KMS-11 (cell line): ENCODE results near the gene RPH3AL.

ENCODE experiments used
- H2AFZ ChIP-seq: fragments of 200-600 bp; sonication (generic); 2 replicates; pipeline ENCODE4 v1.6.1; 2016; ENCODE audit warnings: antibody characterized with exemption, mixed run types, low read depth
- H3K27ac ChIP-seq: fragments of 200-600 bp; sonication (generic); 2 replicates; pipeline ENCODE4 v1.6.1; 2016; ENCODE audit warnings: mild to moderate bottlenecking, mixed run types
- H3K27me3 ChIP-seq: fragments of 200-600 bp; sonication (generic); 2 replicates; pipeline ENCODE4 v1.6.1; 2017; ENCODE audit warnings: mild to moderate bottlenecking, low read depth, mixed run types, moderate library complexity; ENCODE audit not compliant: insufficient read depth
- H3K36me3 ChIP-seq: fragments of 200-600 bp; sonication (generic); 2 replicates; pipeline ENCODE4 v1.6.1; 2017; ENCODE audit warnings: mild to moderate bottlenecking, mixed run types; ENCODE audit not compliant: insufficient read depth
- H3K4me1 ChIP-seq: fragments of 200-600 bp; sonication (generic); 2 replicates; pipeline ENCODE4 v1.6.1; 2016; ENCODE audit warnings: mild to moderate bottlenecking, low read depth, mixed run types; ENCODE audit not compliant: poor library complexity, severe bottlenecking
- H3K4me2 ChIP-seq: fragments of 200-600 bp; sonication (generic); 2 replicates; pipeline ENCODE4 v1.7.0; 2016; ENCODE audit warnings: mild to moderate bottlenecking, mixed run types
- H3K4me3 ChIP-seq: fragments of 200-600 bp; sonication (generic); IDR thresholded peaks from 2 replicates; pipeline ENCODE4 v1.6.1; 2017; ENCODE audit warnings: low read depth, low read length, mixed read lengths; ENCODE audit not compliant: insufficient read depth
- H3K79me2 ChIP-seq: fragments of 200-600 bp; sonication (generic); 2 replicates; pipeline ENCODE4 v1.6.1; 2016; ENCODE audit warnings: low read depth, mixed run types; ENCODE audit not compliant: insufficient read depth
- H3K9ac ChIP-seq: fragments of 200-600 bp; sonication (generic); 2 replicates; pipeline ENCODE4 v1.6.1; 2016; ENCODE audit warnings: mild to moderate bottlenecking, mixed run types
- H4K20me1 ChIP-seq: fragments of 200-600 bp; sonication (generic); 2 replicates; pipeline ENCODE4 v1.6.1; 2016; ENCODE audit warnings: mild to moderate bottlenecking, mixed run types; ENCODE audit not compliant: insufficient read depth
- TF ChIP-seq, protein P1 (sequence below): fragments of 200-600 bp; sonication (generic); conservative IDR thresholded peaks from 2 replicates; pipeline ENCODE4 v1.6.1; 2017; ENCODE audit warnings: low read depth, mild to moderate bottlenecking, antibody characterized with exemption, low read length, moderate library complexity, mixed read lengths

The RPH3AL gene

DNA sequence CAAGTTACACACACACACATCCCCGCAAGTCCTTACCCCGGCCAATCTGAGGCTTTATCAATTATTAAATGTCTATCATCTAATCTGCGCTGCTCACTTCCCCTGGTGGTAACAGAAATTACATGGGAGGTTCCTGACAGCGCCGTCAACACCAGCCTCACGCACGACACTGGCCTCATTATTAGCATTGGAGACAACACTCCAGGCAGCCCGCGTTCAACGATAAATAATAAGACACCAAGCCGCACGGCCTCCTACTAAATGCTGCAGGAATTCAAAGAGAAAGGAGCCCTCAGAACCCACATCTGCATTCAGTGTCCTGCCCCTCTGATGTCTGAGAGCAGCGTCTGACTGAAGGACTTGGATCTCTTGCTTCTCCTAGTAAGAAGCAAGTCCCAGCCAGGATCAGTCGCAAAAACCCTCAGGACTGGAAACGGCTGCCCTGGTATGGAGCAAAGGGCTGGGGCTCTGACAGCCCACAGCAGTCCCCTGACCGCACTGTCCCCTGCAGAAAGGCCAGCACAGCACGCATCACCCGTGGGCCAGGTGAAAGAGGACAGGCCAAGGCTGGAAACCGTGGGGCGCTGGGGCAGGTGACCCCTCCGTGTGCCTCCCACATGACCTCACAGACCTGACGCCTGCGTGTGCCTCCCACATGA is 7.6 kb upstream of the RPH3AL start:
- TF ChIP-seq, protein P1, sequence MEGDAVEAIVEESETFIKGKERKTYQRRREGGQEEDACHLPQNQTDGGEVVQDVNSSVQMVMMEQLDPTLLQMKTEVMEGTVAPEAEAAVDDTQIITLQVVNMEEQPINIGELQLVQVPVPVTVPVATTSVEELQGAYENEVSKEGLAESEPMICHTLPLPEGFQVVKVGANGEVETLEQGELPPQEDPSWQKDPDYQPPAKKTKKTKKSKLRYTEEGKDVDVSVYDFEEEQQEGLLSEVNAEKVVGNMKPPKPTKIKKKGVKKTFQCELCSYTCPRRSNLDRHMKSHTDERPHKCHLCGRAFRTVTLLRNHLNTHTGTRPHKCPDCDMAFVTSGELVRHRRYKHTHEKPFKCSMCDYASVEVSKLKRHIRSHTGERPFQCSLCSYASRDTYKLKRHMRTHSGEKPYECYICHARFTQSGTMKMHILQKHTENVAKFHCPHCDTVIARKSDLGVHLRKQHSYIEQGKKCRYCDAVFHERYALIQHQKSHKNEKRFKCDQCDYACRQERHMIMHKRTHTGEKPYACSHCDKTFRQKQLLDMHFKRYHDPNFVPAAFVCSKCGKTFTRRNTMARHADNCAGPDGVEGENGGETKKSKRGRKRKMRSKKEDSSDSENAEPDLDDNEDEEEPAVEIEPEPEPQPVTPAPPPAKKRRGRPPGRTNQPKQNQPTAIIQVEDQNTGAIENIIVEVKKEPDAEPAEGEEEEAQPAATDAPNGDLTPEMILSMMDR, result no peak
- Histone ChIP-seq H3K27me3 (no peaks in the 10 kb centered on the region), H4K20me1 (no peaks in the 10 kb centered on the region), H3K36me3 (no peaks in the 10 kb centered on the region), H2AFZ (no peak overlapping the region), H3K27ac (no peak overlapping the region), H3K4me3 (no peak overlapping the region), H3K4me2 (no peak overlapping the region), H3K9ac (no peak overlapping the region), H3K79me2 (no peaks in the 10 kb centered on the region), H3K4me1 (no peaks in the 10 kb centered on the region)

DNA sequence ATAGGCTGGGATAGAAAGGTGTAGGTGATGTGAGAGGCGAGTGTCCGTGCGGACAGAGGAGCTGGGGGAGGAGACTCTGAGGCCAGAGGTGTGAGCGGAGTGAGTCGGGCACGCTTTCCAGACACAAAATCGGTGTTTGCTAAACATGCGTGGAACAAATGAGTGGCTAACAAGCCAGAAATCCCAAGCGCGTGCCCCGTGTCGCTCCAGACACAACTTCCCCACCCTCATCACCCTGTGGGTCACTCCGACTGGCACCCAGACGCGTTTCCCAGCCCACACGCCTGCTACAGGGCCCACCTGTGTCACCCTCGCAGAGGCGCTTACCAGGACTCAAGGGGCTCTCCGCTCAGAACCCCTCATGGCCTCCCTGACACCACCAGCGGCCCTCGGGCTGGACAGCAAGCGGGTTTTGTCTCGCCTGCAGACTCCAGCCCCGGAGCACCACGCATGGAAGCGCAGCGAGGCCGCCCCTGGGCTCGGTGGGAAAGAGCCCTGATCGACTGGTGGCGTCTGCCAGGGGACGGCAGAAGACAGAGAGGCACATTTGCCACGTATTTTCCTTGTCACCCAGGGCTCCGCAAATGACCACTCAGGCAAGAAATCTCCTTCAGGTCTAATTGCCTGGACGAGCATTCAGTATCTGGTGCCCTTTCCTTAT is 6.0 kb upstream of the RPH3AL start:
- TF ChIP-seq, protein P1, result no peak
- no peak overlapping the region for H2AFZ ChIP-seq
- no peak overlapping the region for H3K27ac ChIP-seq
- H3K36me3 ChIP-seq, result no peaks in the 10 kb centered on the region
- no peak overlapping the region for H3K4me3 ChIP-seq
- H4K20me1 ChIP-seq, result no peaks in the 10 kb centered on the region
- H3K4me2 ChIP-seq, result no peak overlapping the region
- no peaks in the 10 kb centered on the region for H3K4me1 ChIP-seq
- H3K79me2 ChIP-seq, result no peaks in the 10 kb centered on the region
- H3K9ac ChIP-seq, result no peak overlapping the region
- no peaks in the 10 kb centered on the region for H3K27me3 ChIP-seq

DNA sequence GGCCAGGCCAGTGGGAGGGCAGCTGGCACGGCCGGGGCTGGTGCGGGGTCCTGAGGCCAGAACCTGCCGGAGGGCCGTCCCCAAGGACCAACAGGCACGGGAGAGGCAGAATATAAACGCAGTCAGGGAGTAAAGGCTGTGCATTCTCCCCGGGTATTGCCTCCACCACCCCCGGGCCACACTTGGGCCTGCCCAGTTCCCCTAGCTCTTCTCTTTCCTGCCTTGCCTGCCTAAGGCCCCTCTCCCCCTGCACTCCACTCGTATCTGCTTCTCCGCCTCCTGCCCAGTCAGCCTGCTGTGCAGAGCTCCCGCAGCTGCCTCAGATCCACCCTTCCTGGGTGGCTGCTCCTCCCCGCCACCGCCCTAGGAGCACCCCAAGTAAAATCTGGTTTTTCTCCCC is 5.0 kb upstream of the RPH3AL start:
- Histone ChIP-seq H3K27me3 (no peaks in the 10 kb centered on the region), H3K36me3 (no peaks in the 10 kb centered on the region), H3K4me2 (no peak overlapping the region), H3K4me1 (no peaks in the 10 kb centered on the region), H3K9ac (no peak overlapping the region), H3K4me3 (no peak overlapping the region), H3K27ac (no peak overlapping the region), H4K20me1 (no peaks in the 10 kb centered on the region), H2AFZ (no peak overlapping the region), H3K79me2 (no peaks in the 10 kb centered on the region)
- TF ChIP-seq, protein P1, result no peak

DNA sequence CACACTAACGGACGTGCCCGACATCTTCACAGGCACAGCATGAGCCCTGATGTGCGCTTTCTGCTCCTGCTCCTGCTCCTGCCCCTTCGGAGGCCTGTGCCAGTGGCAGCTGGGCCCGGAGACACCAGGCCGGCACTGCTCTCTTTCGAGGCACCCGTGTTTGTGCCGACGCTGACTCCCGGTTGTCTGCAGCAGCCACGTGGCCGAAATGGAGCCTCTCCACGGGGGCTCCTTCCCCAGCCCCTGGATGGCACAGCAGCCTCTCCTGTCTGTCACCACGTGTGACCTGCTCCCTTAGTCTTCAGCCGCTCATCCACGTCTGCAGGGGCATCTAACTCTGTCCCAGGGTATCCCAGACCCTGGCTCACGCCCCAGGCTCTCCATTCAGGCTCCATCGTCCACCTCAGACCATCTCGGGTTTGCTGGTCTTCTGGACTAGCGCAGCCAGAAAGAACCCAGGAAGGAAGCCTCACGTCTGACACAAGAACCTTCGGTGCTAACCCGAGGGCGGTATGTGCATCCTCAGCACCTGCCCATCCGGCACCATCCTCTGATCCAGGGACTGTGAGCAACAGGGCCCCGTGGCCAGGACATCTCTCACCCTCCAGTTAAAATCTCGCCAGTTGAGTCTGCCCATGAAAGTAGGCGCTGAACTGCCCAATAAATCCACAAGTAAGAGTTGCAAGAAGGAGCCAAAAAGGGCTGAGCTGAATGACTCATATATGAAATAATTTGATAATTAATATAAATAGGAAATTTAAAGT is 4.2 kb upstream of the RPH3AL start:
- no peak overlapping the region for H3K9ac ChIP-seq
- H3K4me2 ChIP-seq, result no peak overlapping the region
- no peak overlapping the region for H3K27ac ChIP-seq
- TF ChIP-seq, protein P1, result no peak
- H2AFZ ChIP-seq, result no peak overlapping the region
- H3K27me3 ChIP-seq, result no peaks in the 10 kb centered on the region
- H3K36me3 ChIP-seq, result no peaks in the 10 kb centered on the region
- H3K79me2 ChIP-seq, result no peaks in the 10 kb centered on the region
- no peak overlapping the region for H3K4me3 ChIP-seq
- no peaks in the 10 kb centered on the region for H4K20me1 ChIP-seq
- H3K4me1 ChIP-seq, result no peaks in the 10 kb centered on the region
